Measurements from ENCODE around the gene BTBD9. TPM values are rescaled to one million over a fixed set of nuclear protein-coding genes. Genes with fewer than 3 reads are reported as not detected.

Gene BTBD9
- total and polyA plus RNA-seq, 2 of the 13 experiments (the other 11 are each of a cell fraction or from before 2014, with no cell fraction given), result 1.2 to 3.0 TPM

GRCh38 chr6:38487423-38487822 lies 152.3 kb downstream of the BTBD9 start:
- Histone ChIP-seq H3K9ac (ENCODE audit: insufficient read depth, low read depth, low read length) (no peak overlapping the region), H3K4me1 (ENCODE audit: insufficient read depth, low read length) (no peaks in the 10 kb centered on the region), H3K9me3 (ENCODE audit: low read length) (no peaks in the 10 kb centered on the region), H3K27ac (ENCODE audit: extremely low read length, insufficient read depth, low read length) (no peak overlapping the region), H4K20me1 (ENCODE audit: insufficient read depth, low read length) (no peaks in the 10 kb centered on the region), H3K4me2 (ENCODE audit: low read depth, low read length) (no peak overlapping the region), H2AFZ (ENCODE audit: low read length) (no peak overlapping the region), H3K36me3 (replicated peaks in 1 of 2; ENCODE audit: control insufficient read depth in 1 of 2, insufficient read depth in 2 of 2, low read length in 2 of 2) (no peaks in the 10 kb centered on the region), H3K79me2 (ENCODE audit: insufficient read depth, low read length) (no peaks in the 10 kb centered on the region), H3K27me3 (ENCODE audit: control insufficient read depth in 1 of 2, insufficient read depth in 2 of 2, low read length in 2 of 2) (no peaks in the 10 kb centered on the region), H3K4me3 (replicated peaks in 1 of 3; ENCODE audit: insufficient read depth in 1 of 3, low read depth in 2 of 3, low read length in 3 of 3) (no peak overlapping the region)
- in situ Hi-C loops (cut with HindIII; ENCODE audit: extremely low pct_ligation_motif_present, low pct_unique_long_range_greater_than_20kb), result loop anchor here (25.0 kb wide), 1 partner anchor 750 kb away; no protein-coding TSS in a partner anchor
- POLR2A ChIA-PET, result no interaction called here
- 44% methylated on average over 7 of the region's 7 CpGs for WGBS (ENCODE audit: low lambda C conversion rate)
- DNase-seq (ENCODE audit: low spot score) (no peak), ATAC-seq (no peak), FAIRE-seq (no peak)
- CTCF ChIA-PET (ENCODE audit: low intra/inter-chr PET ratio, low total read pairs), result no interaction called here
- no TSS peak for BruUV-seq (replicated peaks)
- no peak for TF ChIP-seq SNRNP70 (IDR thresholded peaks at IDR 0.05; ENCODE audit: low read depth, low read length)
- no peak for TF ChIP-seq ZNF776 (CRISPR knock-in tag; IDR thresholded peaks at IDR 0.05)
- TF ChIP-seq DZIP1 (CRISPR knock-in tag; IDR thresholded peaks at IDR 0.05), result no peak
- TF ChIP-seq PITX1 (CRISPR knock-in tag; IDR thresholded peaks at IDR 0.05), result no peak
- TF ChIP-seq FOSL1 (CRISPR knock-in tag; IDR thresholded peaks at IDR 0.05; ENCODE audit: borderline replicate concordance), result no peak
- TF ChIP-seq JUN (CRISPR knock-in tag; IDR thresholded peaks at IDR 0.05), result no peak
- TF ChIP-seq ATF5 (CRISPR knock-in tag; IDR thresholded peaks at IDR 0.05; ENCODE audit: low read depth), result no peak
- TF ChIP-seq NR2F2 (IDR thresholded peaks at IDR 0.05; ENCODE audit: borderline replicate concordance, low read depth), result no peak
- no peak for TF ChIP-seq BORCS8-MEF2B (CRISPR knock-in tag; IDR thresholded peaks at IDR 0.05)
- TF ChIP-seq ZNF232 (CRISPR knock-in tag; IDR thresholded peaks at IDR 0.05; ENCODE audit: borderline replicate concordance), result no peak
- no peak for TF ChIP-seq ZNF282 (IDR thresholded peaks at IDR 0.05; ENCODE audit: partially characterized antibody)
- TF ChIP-seq ZSCAN22 (CRISPR knock-in tag; IDR thresholded peaks at IDR 0.05), result no peak
- no peak for TF ChIP-seq ZBTB7A (CRISPR knock-in tag; IDR thresholded peaks at IDR 0.05)
- no peak for TF ChIP-seq WIZ (CRISPR knock-in tag; IDR thresholded peaks at IDR 0.05)
- no peak for TF ChIP-seq ZNF160 (CRISPR knock-in tag; IDR thresholded peaks at IDR 0.05)
- TF ChIP-seq ISX (CRISPR knock-in tag; conservative IDR thresholded peaks at IDR 0.05), result no peak
- no peak for TF ChIP-seq ZNF550 (CRISPR knock-in tag; IDR thresholded peaks at IDR 0.05; ENCODE audit: borderline replicate concordance)
- TF ChIP-seq CEBPB (IDR thresholded peaks at IDR 0.05; ENCODE audit: borderline replicate concordance, low read depth, low read length), result no peak
- no peak for TF ChIP-seq POLR2A (IDR thresholded peaks at IDR 0.05; ENCODE audit: insufficient read depth in 1 of 2, low read depth in 2 of 2, low read length in 2 of 2)
- TF ChIP-seq ZXDC (CRISPR knock-in tag; IDR thresholded peaks at IDR 0.05), result no peak
- intact Hi-C loops (cut with micrococcal nuclease; ENCODE audit: unreplicated experiment), result no loop called here
